HPDE6-E6E7 (cell line): ENCODE data around the gene PLD4.
"Not testable (repeated sequence)": the region's sequence is repeated elsewhere in the genome, so short reads cannot be mapped to it uniquely, and the experiment has no call there.

Experiments used
- DNase-seq: peaks from one replicate; pipeline ENCODE4 v3.0.0; 2011; ENCODE audit warnings: missing footprints; ENCODE audit errors: extremely low spot score

PLD4 gene

DNA sequence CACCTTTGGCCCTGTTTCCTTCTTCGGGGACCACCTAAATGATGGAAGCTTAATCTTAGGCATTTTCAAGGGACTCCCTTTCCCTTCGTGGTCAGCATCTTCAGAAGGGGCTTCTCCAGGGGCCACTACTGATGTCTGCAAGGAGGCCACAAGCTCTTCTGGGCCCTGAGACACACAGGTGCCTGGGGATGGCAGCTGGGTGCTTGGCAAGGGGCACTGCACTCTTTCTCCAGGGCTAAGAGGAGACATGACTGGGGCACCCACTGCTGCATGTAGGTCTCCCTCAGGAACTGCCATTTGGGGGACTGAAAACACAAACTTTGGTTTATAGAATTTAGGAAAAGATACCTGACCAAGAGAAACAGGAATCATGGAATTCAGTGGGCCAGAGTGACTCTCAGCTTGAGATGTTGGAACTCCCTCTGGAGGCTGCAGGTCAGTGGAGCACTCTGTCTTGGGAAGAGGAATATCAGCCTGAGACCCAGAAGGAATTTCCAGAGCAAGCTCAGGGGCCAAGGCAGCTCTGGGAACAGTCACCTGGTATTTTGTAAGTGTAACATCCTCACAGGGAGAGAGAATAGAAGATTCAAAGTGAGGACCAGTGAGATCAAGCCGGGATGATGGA is 16.0 kb downstream of the PLD4 start:
- DNase-seq = no peak

DNA sequence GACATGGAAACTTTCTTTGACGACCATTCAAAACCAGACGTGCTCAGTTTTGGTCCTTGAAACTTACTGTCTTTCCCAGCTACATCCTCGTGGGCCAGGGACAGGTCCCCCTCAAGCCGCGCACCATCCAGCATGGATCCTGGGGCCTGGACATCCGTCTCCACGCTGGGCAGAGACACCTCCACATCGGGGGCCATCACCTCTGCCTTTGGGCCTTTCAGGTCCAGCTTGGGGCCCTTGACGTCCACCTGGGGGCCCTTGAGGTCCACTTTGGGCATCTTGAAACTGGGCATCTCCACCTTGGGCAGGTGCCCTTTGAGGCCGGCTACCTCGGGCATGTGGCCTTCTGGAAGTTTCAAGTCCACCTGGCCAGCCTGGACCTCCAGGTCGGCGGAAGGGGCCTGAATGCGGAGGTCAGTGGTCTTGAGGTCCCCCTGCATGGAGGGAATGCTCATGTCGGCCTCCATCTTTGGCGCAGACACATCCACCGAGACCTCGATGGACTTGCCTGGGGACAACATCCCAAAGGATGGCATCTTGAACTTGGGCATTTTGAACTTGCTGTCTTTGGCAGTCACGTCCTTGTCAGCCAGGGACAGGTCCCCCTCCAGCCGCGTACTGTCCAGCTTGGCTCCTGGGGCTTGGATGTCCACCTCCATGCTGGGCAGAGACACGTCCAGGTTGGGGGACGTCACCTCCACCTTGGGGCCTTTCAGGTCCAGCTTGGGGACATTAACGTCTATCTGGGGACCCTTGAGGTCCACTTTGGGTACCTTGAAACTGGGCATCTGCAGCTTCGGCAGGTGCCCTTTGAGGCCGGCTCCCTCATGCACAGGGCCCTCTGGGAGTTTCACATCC is 17.1 kb downstream of the PLD4 start:
- DNase-seq = no peak

DNA sequence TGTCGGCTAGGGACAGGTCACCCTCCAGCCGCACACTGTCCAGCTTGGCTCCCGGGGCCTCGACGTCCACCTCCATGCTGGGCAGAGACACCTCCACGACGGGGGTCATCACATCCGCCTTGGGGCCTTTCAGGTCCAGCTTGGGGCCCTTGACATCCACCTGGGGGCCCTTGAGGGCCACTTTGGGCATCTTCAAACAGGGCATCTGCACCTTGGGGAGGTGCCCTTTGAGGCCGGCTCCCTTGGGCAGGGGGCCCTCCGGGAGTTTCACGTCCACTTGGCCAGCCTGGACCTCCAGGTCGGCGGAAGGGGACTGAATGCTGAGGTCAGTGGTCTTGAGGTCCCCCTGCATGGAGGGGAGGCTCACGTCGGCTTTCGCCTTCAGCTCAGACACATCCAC is 17.9 kb downstream of the PLD4 start:
- DNase-seq = no peak

DNA sequence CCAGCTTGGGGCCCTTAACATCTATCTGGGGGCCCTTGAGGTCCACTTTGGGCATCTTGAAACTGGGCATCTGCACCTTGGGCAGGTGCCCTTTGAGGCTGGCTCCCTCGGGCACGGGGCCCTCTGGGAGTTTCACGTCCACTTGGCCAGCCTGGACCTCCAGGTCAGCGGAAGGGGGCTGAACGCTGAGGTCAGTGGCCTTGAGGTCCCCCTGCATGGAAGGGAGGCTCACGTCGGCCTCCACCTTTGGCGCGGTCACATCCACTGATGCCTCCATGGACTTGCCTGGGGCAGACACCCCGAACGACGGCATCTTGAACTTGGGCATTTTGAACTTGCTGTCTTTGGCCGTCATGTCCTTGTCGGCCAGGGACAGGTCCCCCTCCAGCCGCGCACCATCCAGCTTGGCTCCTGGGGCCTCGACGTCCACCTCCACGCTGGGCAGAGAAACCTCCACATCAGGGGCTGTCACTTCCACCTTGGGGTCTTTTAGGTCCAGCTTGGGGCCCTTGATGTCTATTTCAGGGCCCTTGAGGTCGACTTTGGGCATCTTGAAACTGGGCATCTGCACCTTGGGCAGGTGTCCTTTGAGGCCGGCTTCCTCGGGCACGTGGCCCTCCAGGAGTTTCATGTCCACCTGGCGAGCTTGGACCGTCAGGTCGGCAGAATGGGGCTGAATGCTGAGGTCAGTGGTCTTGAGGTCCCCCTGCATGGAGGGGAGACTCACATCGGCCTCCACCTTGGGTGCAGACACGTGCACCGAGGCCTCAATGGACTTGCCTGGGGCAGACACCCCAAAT is 18.7 kb downstream of the PLD4 start:
- not testable (repeated sequence) for DNase-seq

DNA sequence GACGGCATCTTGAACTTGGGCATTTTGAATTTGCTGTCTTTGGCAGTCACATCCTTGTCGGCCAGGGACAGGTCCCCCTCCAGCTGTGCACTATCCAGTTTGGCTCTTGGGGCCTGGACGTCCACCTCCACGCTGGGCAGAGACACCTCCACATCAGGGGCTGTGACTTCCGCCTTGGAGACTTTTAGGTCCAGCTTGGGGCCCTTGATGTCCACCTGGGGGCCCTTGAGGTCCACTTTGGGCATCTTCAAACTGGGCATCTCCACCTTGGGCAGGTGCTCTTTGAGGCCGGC is 19.3 kb downstream of the PLD4 start:
- DNase-seq = not testable (repeated sequence)

DNA sequence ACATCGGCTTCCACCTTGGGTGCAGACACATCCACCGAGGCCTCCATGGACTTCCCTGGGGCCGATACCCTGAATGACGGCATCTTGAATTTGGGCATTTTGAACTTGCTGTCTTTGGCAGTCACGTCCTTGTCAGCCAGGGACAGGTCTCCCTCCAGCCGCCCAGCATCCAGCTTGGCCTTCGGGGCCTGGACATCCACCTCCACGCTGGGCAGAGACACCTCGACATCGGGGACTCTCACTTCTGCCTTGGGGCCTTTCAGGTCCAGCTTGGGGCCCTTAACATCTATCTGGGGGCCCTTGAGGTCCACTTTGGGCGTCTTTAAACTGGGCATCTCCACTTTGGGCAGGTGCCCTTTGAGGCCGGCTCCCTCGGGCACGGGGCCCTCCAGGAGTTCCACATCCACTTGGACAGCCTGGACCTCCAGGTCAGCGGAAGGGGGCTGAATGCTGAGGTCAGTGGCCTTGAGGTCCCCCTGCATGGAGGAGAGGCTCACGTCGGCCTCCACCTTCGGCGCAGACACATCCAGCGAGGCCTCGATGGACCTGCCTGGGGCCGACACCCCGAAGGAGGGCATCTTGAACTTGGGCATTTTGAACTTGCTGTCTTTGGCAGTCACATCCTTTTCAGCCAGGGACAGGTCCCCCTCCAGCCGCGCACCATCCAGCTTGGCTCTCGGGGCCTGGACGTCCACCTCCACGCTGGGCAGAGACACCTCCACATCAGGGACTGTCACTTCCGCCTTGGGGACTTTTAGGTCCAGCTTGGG is 19.9 kb downstream of the PLD4 start:
- not testable (repeated sequence) for DNase-seq

DNA sequence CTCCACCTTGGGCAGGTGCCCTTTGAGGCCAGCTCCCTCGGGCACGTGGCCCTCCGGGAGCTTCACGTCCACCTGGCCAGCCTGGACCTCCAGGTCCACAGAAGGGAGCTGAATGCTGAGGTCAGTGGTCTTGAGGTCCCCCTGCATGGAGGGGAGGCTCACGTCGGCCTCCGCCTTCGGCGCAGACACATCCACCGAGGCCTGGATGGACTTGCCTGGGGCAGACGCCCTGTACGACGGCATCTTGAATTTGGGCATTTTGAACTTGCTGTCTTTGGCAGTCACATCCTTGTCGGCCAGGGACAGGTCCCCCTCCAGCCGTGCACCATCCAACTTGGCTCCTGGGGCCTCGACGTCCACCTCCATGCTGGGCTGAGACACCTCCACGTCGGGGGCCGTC is 20.6 kb downstream of the PLD4 start:
- DNase-seq = not testable (repeated sequence)

DNA sequence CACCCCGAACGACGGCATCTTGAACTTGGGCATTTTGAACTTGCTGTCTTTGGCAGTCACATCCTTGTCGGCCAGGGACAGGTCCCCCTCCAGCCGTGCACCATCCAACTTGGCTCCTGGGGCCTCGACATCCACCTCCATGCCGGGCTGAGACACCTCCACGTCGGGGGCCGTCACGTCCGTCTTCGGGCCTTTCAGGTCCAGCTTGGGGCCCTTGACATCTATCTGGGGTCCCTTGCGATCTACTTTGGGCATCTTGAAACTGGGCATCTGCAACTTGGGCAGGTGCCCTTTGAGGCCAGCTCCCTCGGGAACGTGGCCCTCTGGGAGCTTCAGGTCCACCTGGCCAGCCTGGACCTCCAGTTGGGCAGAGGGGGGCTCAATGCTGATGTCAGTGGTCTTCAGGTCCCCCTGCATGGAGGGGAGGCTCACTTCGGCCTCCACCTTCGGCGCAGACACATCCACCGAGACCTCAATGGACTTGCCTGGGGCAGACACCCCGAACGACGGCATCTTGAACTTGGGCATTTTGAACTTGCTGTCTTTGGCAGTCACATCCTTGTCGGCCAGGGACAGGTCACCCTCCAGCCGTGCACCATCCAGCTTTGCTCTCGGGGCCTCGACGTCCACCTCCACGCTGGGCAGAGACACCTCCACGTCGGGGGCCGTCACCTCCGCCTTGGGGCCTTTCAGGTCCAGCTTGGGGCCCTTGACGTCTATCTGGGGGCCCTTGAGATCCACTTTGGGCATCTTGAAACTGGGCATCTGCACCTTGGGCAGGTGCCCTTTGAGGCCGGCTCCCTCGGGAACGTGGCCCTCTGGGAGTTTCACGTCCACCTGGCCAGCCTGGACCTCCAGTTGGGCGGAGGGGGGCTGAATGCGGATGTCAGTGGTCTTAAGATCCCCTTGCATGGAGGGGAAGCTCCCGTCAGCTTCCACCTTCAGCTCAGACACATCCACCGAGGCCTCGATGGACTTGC is 21.6 kb downstream of the PLD4 start:
- DNase-seq = not testable (repeated sequence)

DNA sequence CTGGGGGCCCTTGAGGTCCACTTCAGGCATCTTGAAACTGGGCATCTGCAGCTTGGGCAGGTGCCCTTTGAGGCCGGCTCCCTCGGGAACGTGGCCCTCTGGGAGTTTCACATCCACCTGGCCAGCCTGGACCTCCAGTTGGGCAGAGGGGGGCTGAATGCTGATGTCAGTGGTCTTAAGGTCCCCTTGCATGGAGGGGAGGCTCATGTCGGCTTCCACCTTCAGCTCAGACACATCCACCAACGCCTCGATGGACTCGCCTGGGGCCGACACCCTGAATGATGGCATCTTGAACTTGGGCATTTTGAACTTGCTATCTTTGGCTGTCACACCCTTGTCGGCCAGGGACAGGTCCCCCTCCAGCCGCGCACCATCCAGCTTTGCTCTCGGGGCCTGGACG is 22.5 kb downstream of the PLD4 start:
- not testable (repeated sequence) for DNase-seq

DNA sequence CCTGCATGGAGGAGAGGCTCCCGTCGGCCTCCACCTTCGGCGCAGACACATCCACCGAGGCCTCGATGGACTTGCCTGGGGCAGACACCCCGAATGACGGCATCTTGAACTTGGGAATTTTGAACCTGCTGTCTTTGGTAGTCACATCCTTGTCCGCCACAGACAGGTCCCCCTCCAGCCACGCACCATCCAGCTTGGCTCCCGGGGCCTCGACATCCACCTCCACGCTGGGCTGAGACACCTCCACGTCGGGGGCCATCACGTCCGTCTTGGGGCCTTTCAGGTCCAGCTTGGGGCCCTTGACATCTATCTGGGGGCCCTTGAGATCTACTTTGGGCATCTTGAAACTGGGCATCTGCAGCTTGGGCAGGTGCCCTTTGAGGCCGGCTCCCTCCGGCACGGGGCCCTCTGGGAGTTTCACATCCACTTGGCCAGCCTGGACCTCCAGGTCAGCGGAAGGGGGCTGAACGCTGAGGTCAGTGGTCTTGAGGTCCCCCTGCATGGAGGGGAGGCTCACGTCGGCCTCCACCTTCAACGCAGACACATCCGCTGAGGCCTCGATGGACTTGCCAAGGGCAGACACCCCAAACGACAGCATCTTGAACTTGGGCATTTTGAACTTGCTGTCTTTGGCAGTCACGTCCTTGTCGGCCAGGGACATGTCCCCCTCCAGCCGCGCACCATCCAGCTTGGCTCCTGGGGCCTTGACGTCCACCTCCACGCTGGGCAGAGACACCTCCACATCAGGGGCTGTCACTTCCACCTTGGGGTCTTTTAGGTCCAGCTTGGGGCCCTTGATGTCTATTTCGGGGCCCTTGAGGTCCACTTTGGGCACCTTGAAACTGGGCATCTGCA is 23.4 kb downstream of the PLD4 start:
- DNase-seq = not testable (repeated sequence)

DNA sequence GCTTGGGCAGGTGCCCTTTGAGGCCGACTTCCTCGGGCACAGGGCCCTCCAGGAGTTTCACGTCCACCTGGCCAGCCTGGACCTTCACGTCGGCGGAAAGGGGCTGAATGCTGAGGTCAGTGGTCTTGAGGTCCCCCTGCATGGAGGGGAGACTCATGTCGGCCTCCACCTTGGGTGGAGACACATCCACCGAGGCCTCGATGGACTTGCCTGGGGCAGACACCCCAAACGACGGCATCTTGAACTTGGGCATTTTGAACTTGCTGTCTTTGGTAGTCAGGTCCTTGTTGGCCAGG is 24.0 kb downstream of the PLD4 start:
- DNase-seq = no peak

DNA sequence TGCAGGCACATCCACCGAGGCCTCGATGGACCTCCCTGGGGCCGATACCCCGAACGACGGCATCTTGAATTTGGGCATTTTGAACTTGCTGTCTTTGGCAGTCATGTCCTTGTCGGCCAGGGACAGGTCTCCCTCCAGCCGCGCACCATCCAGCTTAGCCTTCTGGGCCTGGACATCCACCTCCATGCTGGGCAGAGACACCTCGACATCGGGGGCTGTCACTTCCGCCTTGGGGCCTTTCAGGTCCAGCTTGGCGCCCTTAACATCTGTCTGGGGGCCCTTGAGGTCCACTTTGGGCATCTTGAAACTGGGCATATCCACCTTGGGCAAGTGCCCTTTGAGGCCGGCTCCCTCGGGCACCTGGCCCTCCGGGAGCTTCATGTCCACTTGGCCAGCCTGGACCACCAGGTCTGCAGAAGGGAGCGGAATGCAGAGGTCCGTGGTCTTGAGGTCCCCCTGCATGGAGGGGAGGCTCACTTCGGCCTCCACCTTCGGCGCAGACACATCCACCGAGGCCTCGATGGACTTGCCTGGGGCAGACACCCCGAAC is 24.8 kb downstream of the PLD4 start:
- not testable (repeated sequence) for DNase-seq

DNA sequence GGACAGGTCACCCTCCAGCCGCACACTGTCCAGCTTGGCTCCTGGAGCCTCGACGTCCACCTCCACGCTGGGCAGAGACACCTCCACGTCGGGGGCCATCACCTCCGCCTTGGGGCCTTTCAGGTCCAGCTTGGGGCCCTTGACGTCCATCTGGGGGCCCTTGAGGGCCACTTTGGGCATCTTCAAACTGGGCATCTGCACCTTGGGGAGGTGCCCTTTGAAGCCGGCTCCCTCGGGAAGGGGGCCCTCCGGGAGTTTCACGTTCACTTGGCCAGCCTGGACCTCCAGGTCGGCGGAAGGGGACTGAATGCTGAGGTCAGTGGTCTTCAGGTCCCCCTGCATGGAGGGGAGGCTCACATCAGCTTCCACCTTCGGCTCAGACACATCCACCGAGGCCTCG is 25.3 kb downstream of the PLD4 start:
- no peak for DNase-seq

DNA sequence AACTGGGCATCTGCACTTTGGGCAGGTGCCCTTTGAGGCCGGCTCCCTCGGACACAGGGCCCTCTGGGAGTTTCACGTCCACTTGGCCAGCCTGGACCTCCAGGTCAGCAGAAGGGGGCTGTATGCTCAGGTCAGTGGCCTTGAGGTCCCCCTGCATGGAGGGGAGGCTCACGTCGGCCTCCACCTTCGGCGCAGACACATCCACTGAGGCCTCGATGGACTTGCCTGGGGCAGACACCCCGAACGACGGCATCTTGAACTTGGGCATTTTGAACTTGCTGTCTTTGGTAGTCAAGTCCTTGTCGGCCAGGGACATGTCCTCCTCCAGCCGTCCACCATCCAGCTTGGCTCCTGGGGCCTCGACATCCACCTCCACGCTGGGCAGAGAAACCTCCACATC is 26.0 kb downstream of the PLD4 start:
- DNase-seq = not testable (repeated sequence)

DNA sequence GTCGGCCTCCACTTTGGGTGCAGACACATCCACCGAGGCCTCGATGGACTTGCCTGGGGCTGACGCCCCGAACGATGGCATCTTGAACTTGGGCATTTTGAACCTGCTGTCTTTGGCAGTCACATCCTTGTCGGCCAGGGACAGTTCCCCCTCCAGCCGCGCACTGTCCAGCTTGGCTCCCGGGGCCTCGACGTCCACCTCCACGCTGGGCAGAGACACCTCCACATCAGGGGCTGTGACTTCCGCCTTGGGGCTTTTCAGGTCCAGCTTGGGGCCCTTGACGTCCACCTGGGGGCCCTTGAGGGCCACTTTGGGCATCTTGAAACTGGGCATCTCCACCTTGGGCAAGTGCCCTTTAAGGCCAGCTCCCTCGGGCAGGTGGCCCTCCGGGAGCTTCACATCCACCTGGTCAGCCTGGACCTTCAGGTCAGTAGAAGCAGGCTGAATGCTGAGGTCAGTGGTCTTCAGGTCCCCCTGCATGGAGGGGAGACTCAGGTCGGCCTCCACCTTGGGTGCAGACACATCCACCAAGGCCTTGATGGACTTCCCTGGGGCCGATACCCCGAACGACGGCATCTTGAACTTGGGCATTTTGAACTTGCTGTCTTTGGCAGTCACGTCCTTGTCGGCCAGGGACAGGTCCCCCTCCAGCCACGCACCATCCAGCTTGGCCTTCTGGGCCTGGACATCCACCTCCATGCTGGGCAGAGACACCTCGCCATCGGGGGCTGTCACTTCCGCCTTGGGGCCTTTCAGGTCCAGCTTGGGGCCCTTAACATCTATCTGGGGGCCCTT is 27.4 kb downstream of the PLD4 start:
- DNase-seq = not testable (repeated sequence)

DNA sequence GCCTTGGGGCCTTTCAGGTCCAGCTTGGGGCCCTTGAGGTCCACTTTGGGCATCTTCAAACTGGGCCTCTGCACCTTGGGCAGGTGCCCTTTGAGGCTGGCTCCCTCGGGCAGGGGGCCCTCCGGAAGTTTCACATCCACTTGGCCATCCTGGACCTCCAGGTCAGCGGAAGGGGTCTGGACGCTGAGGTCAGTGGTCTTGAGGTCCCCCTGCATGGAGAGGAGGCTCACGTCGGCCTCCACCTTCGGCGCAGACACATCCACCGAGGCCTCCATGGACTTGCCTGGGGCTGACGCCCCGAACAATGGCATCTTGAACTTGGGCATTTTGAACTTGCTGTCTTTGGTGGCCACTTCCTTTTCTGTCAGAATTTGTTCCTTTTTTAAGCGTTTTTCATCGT is 28.4 kb downstream of the PLD4 start:
- no peak for DNase-seq

DNA sequence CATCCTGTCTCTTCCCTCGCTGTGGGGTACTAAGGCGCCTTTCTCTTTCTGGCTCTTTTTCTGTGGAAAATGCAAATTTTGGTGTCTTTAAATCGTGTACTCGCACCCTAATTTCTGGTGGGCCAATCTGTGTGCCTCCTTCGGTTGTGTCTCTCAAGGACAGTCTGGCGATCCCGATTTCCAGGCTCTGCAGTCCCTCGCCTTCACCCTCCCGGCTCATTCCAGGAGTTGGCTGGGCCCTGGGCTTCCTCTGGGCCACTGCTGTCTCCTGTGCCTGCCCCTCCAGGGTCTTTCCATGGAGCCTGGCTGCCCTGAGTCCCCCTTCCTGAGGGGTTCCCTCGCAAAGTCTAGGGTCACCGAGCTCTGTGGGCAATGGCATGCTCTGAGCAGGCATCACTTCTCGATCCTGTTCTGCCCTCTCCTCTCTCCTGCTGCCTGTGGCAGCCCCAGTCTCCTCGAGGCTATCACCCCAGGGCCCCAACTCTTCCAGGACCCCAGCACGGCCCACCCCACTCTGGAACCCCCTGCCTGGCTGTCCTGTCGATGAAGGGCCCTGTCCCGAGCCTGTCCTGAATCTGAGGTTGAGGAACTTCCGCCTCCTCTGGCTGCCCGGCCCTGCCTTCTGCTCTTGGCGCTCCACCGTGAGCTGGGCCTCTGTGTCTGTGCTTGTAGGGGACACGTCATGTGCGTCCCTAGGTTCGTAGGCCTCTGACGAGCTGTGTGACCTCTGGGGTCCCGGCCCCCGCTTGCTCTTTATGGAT is 29.4 kb downstream of the PLD4 start:
- no peak for DNase-seq

DNA sequence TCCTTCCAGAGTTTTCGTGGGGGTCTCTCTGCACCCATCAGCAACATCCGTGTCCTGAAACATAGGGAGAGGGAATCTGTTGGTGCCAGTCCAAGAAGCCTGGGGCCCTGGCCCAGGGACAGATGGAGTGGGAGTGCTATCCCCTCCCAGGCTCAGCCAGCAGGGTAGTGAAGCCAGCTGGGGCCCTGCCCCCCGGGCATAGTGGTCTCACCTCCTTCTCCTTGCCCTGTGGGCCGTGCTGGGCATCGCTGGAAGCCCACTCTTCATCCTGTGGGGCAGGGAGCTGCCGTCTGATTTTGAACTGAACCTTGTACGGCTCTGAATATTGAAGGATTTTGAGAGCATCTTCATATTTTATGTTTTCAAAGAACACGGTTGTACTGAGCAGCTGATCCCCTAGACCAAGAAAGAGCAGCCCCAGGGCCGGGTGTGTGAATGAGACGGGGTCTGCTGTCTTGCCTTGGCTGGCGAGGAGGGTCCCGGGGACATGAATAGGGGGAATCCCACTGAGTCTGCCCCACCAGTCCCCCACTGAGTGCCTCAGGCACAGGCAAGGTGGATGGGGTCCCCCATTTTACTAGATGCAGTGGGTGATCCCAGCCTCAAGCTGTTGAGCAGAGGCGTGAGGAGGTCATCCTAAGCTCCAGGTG is 30.2 kb downstream of the PLD4 start:
- no peak for DNase-seq
